Gastrocnemius medialis (tissue), 4 donors: ENCODE data around the gene COL25A1.

ENCODE experiments used
- CTCF ChIP-seq, 5 experiments: fragments of 450-650 bp in 3 of 5; fragments of 200-600 bp in 2 of 5; sonication (generic) in 2 of 5; IDR thresholded peaks in 4 of 5; conservative IDR thresholded peaks in 1 of 5; 1 replicate in 4 of 5; 2 replicates in 1 of 5; pipeline ENCODE4 v1.5.1; 2016 to 2019; ENCODE audit warnings: antibody characterized with exemption in 5 of 5, mild to moderate bottlenecking in 3 of 5, moderate library complexity in 3 of 5
- POLR2A ChIP-seq, 2 donors: fragments of 450-650 bp; IDR thresholded peaks; one replicate each; pipeline ENCODE4 v1.6.1; 2017; ENCODE audit warnings: antibody characterized with exemption in 2 of 2, mild to moderate bottlenecking in 2 of 2, moderate library complexity in 2 of 2

GRCh38 chr4:108762559-108763225 lies 539.8 kb downstream of the COL25A1 start, which contains the start of gene ETNPPL:
- no peak for TF ChIP-seq CTCF (IDR thresholded peaks at IDR 0.05 in 4 of 5, conservative IDR thresholded peaks at IDR 0.05 in 1 of 5)
- no peak for TF ChIP-seq POLR2A (IDR thresholded peaks at IDR 0.05)
